LNCAP (cell line): ENCODE data around the gene BIN2.

Experiments
- TF ChIP-seq, protein P1 (sequence below): fragments of 450-650 bp; IDR thresholded peaks from 2 replicates; pipeline ENCODE4 v1.5.1; 2017; ENCODE audit warnings: mild to moderate bottlenecking

The BIN2 gene

GRCh38 chr12:51293696-51294095 is 30.3 kb downstream of the BIN2 start:
- TF ChIP-seq, protein P1, sequence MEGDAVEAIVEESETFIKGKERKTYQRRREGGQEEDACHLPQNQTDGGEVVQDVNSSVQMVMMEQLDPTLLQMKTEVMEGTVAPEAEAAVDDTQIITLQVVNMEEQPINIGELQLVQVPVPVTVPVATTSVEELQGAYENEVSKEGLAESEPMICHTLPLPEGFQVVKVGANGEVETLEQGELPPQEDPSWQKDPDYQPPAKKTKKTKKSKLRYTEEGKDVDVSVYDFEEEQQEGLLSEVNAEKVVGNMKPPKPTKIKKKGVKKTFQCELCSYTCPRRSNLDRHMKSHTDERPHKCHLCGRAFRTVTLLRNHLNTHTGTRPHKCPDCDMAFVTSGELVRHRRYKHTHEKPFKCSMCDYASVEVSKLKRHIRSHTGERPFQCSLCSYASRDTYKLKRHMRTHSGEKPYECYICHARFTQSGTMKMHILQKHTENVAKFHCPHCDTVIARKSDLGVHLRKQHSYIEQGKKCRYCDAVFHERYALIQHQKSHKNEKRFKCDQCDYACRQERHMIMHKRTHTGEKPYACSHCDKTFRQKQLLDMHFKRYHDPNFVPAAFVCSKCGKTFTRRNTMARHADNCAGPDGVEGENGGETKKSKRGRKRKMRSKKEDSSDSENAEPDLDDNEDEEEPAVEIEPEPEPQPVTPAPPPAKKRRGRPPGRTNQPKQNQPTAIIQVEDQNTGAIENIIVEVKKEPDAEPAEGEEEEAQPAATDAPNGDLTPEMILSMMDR, result no peak

DNA sequence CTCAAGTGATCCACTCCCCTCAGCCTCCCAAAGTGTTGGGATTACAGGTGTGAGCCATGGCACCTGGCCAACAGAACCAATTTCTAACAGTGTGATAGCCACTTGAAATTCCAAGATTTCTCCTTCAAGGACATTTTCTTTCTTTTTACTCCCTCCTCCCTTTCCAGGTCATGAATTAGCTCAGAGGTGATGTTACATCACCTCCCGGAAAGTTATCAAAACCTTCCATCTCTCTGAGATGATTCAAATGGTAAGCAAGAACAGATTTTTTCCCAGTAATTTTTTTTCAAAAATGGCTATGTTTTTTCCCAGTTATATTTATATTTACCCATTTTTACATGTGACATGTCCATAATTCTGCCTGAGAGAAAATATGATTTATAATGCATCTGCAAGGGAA is 38.1 kb downstream of the BIN2 start:
- TF ChIP-seq, protein P1, result no peak

GRCh38 chr12:51281202-51281924 is 42.6 kb downstream of the BIN2 start:
- TF ChIP-seq, protein P1, result no peak

DNA sequence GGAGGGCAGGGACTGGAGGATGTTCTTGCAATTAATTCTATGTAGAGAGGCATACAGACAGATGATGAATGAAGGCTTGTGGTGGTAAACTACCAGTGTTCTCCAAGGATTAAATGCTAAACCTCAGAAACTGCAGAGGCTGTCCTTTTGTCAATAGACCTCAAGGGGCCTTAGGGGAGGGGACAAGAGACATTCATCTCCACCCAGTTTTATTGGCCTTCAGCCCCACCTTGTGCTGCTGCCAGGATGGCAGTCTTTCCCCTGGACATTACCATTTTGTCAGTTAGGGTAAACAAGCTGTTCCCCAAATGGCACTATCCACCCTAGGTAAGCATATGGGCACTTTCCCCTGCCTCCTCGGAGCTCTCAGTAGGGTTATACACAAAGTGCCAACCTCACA is 48.9 kb downstream of the BIN2 start:
- TF ChIP-seq, protein P1, result no peak

- TF ChIP-seq, protein P1, result no peak
Observed at GRCh38 chr12:51270951-51271518, 52.9 kb downstream of the BIN2 start.

GRCh38 chr12:51270067-51270950 is 53.7 kb downstream of the BIN2 start, which contains the start of gene SMAGP:
TSS of gene SMAGP (minus strand) at chr12:51270415. CDS start at chr12:51269278, 1,137 bp downstream.
- TF ChIP-seq, protein P1, result no peak

DNA sequence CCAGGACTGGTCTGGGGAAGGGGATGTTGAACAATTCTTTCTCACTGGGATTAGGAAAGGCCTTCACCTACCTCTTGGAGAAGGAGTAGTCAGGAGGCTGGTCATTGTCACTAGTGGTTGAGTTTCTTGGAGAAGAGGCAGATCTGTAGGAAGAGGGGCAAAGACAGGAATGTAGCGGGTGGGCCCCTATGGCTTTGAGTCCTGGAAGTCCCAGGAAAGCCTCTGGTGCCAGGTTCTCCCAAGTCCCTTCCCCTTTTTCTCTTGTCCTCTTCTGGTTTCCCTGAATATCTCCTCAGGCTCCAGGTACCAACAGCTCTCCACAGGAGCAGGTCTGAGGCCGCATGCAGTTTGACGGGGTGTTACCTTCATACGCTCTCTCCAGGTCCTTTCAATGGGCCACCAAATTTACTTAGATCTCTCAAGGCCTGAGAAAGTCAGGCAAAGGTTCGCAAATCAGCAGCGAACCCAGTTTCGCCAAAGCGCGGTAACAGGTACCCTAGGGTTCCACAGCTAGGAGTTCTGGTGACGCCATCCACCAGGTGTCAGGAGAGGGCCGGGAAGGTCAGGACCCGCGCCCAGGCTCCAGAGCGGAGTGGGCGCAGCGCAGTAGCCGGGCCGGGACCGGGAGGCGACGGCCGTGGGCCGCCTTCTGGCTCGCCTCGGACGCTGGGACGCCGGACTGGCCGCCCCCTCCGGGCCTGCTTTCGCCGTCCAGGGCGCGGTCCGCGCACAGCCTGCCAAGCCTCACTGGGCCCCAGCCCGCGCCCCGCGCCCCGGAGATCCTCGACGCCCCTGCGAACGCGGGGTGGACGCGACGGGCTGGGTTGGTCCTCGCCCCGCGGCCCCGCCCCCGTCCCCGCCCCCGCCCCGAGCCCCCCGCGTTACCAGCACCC is 54.6 kb downstream of the BIN2 start:
- TF ChIP-seq, protein P1, result no peak
